Adipocyte (in vitro differentiated cells): Measurements from ENCODE around the gene BUB3.

ENCODE experiments used
- DNase-seq: peaks from one replicate; pipeline ENCODE4 v3.0.0-alpha.2; 2015; ENCODE audit warnings: low read depth
- H3K27me3 ChIP-seq: replicated peaks from 2 replicates; pipeline ENCODE4 v1.7.0; 2013; ENCODE audit warnings: mild to moderate bottlenecking, low read length, moderate library complexity; ENCODE audit not compliant: control insufficient read depth, insufficient read depth
- H3K36me3 ChIP-seq: 2 replicates; pipeline ENCODE4 v1.7.0; 2013; ENCODE audit warnings: low read length, mild to moderate bottlenecking, moderate library complexity; ENCODE audit not compliant: control insufficient read depth, insufficient read depth, severe bottlenecking
- H3K4me1 ChIP-seq: 2 replicates; pipeline ENCODE4 v1.7.0; 2013; ENCODE audit warnings: mild to moderate bottlenecking, low read length, moderate library complexity; ENCODE audit not compliant: control insufficient read depth, insufficient read depth
- H3K4me3 ChIP-seq: 2 replicates; pipeline ENCODE4 v1.7.0; 2013; ENCODE audit warnings: mild to moderate bottlenecking, low read length, moderate library complexity
- H3K9ac ChIP-seq: 2 replicates; pipeline ENCODE4 v1.7.0; 2013; ENCODE audit warnings: mild to moderate bottlenecking, low read length, moderate library complexity
- H3K9me3 ChIP-seq: 2 replicates; pipeline ENCODE4 v1.7.0; 2013; ENCODE audit warnings: mild to moderate bottlenecking, low read length, moderate library complexity; ENCODE audit not compliant: control insufficient read depth

BUB3 gene

DNA sequence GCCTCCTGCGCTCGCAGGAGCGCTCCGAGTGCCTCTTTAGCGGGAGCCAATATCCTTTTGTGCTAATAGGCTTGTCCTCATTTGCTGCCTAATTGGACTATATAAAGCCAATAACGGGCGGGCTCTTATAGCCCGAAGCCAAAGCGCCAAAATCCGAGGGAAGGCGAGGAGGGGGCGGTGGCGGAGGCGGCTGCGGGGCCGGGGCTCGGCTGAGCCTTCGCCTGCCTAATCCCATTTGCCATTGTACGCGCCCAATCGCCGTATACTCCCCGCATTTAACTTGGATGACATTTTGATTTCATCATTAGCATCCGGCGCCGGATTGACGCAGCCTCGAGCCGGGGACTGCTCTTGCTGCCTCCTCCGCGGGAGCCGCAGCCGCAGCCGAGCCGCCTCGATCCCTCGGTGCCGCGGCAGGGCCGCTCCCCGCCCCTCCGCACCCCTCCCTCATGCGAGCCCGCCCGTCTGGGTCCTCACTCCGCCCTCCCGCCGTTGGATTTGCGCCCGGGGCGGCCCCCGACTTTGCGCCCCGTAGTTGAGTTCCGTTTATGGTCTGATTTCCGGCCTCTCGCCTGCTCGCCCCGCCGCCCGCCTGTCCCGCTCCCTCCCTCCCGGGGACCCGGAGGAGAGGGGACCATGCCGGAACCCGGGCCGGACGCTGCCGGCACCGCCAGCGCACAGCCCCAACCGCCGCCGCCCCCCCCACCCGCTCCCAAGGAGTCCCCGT, 18.6 kb upstream of the BUB3 start, which contains the start of gene HMX3:
Gene HMX3 (plus strand): TSS at position 556 of the 727 bp plus-strand sequence. CDS start 81 bp downstream, at position 637.
- Histone ChIP-seq H3K4me1 (peaks cover 10% of the 10 kb centered on the region), H3K9ac (no peak within 1 kb of the TSS), H3K4me3 (peak within 1 kb of the TSS; percentile 69), H3K9me3 (no peaks in the 10 kb centered on the region), H3K36me3 (no peaks in the 10 kb centered on the region), H3K27me3 (peaks cover 73% of the 10 kb centered on the region)
- peak; percentile 54 for DNase-seq

DNA sequence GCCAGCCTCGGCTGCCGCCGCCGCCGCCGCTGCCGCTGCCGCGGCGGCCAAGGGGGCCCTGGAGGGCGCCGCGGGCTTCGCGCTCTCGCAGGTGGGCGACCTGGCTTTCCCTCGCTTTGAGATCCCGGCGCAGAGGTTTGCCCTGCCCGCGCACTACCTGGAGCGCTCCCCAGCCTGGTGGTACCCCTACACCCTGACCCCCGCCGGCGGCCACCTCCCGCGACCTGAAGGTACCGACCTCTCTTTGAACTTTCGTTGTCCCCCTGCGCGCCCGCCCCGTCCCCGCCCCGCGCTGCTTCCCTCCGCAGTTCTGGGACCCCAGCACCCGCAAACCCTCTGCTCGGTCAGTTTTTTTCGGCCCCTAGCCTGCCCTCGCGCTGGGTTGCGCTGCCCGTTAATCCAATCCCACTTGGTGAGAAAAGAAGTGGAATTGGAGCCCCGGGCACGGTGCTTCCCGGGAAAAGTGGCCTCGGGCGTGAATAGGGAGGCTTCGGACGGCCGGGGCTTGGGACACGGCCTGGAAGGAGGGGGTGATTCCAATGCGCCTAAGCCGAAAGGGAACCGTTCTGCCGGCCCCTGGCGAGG, 17.9 kb upstream of the BUB3 start:
- DNase-seq, result no peak

DNA sequence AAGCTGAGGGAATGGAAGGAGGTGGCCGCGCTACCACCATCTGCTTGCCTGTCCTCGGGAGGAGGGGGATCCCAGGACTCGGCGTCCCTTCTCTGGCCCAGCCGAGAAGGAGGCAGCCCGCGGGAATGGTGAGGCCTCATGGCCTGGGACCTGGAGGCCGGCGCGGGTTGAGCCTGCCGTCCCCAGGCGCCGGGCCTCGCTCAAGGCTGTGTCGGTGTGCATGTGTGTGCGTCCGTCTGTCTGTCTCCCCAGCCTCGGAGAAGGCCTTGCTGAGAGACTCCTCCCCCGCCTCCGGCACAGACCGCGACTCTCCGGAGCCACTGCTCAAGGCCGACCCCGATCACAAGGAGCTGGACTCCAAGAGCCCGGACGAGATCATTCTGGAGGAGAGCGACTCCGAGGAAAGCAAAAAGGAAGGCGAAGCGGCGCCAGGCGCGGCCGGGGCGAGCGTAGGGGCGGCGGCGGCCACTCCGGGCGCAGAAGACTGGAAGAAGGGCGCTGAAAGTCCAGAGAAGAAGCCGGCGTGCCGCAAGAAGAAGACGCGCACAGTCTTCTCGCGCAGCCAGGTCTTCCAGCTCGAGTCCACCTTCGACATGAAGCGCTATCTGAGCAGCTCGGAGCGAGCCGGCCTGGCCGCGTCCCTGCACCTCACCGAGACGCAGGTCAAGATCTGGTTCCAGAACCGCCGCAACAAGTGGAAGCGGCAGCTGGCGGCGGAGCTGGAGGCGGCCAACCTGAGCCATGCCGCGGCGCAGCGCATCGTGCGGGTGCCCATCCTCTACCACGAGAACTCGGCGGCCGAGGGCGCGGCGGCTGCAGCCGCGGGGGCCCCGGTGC, 17.2 kb upstream of the BUB3 start:
- no peak overlapping the region for H3K9ac ChIP-seq
- H3K27me3 ChIP-seq, result peaks cover 81% of the 10 kb centered on the region
- peak; percentile 35 for DNase-seq
- H3K4me1 ChIP-seq, result peaks cover 10% of the 10 kb centered on the region
- no peaks in the 10 kb centered on the region for H3K36me3 ChIP-seq
- peak overlapping the region; percentile 23 for H3K4me3 ChIP-seq
- no peaks in the 10 kb centered on the region for H3K9me3 ChIP-seq

More for the DNA sequence above, 17.9 kb upstream of the BUB3 start:
- no peak overlapping the region for H3K4me3 ChIP-seq
- H3K9ac ChIP-seq, result no peak overlapping the region
- H3K9me3 ChIP-seq, result no peaks in the 10 kb centered on the region
- peaks cover 10% of the 10 kb centered on the region for H3K4me1 ChIP-seq
- H3K27me3 ChIP-seq, result peaks cover 80% of the 10 kb centered on the region
- no peaks in the 10 kb centered on the region for H3K36me3 ChIP-seq

DNA sequence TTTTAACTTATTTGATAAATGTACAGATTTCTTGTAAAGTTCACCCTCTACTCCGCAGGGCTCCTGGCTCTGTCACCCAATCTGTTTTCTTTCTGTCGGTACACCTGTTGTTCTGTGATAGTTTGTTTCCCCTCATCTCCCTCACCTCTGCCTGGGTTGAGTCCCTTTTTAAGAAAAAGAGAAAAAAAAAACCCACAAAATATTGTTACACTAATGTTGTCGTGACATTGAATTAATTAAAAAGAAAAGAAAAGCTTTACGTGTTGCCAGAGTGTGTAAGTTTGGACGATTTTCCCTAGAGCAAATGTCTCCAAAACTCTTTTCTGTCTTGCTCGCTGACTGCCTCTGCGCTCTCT, 15.1 kb upstream of the BUB3 start:
- Histone ChIP-seq H3K9me3 (no peaks in the 10 kb centered on the region), H3K27me3 (peaks cover 80% of the 10 kb centered on the region), H3K4me1 (peaks cover 3% of the 10 kb centered on the region), H3K9ac (no peak overlapping the region), H3K36me3 (no peaks in the 10 kb centered on the region), H3K4me3 (no peak overlapping the region)
- DNase-seq, result no peak

DNA sequence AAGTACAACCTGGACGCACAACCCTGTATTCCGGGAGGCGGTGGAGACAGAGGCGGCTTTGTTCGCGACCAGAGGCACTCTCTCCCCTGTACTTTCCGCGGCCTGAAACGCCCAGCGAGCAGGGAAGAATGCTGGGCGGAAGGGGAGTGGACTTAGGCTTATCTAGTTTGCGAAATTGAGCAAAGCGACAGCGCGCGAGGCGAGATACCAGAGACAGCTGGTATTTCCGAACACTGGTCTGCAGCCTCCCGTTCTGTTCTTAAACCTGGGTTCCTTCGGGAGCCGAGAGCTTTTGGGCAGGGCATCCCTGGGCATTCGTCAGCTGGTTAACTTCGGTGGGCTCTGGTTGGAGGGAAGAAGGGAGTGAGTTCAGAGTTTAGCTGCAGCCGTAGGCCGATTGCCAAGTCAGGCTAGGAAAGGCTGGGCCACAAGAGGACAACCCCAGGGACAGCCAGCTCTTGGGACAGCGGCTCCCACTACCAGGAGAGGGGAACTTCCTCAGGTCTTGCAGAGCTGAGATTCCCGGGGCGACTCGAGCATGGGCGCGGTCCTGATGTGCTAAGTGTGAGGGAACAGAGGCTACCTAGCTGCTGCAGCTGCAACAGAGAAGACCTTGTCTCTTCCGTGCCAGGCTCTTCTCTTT, 14.6 kb upstream of the BUB3 start:
- no peak for DNase-seq
- Histone ChIP-seq H3K9ac (no peak overlapping the region), H3K27me3 (peaks cover 80% of the 10 kb centered on the region), H3K36me3 (no peaks in the 10 kb centered on the region), H3K4me3 (no peak overlapping the region), H3K9me3 (no peaks in the 10 kb centered on the region), H3K4me1 (peaks cover 3% of the 10 kb centered on the region)

DNA sequence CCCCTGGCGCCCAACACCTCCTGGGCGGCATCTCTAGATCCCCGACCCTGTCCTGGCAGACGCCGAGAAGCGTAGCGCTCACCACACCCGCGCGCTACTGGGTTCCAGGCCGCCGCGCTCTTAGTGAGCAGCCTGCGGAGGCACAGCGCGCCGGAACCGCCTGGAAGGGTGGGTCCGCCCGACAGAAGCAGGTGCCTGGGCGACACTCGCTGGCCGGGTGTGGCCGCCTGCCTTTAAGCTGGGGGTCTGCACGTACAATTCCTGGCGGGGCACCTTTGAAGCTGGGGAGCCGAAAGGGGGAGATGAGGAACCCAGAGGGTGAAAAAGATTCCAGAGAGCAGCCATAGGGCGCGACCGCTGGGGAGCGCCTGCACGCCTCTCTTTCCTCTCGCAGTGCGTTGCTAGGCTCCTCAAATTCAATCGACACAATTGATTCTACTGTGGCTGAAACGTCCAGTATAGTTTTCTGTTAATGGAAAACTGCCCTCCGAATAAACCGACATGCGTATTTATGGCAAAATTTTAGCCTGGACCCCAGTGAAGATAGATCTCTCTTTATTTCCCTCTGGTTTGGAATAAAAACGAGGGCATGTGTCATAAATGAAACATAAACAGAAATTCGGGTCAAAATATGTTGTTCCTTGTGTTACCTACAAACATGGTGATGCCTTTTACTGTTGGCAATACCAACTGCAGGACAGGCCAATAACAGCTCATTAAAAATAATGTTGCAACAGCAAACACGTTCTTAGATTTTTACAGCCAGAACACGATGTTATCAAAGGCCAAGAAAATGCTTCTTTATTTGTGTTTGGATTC, 13.8 kb upstream of the BUB3 start:
- Histone ChIP-seq H3K9me3 (no peaks in the 10 kb centered on the region), H3K9ac (no peak overlapping the region), H3K4me1 (peaks cover 3% of the 10 kb centered on the region), H3K36me3 (no peaks in the 10 kb centered on the region), H3K27me3 (peaks cover 81% of the 10 kb centered on the region), H3K4me3 (no peak overlapping the region)
- DNase-seq, result no peak

DNA sequence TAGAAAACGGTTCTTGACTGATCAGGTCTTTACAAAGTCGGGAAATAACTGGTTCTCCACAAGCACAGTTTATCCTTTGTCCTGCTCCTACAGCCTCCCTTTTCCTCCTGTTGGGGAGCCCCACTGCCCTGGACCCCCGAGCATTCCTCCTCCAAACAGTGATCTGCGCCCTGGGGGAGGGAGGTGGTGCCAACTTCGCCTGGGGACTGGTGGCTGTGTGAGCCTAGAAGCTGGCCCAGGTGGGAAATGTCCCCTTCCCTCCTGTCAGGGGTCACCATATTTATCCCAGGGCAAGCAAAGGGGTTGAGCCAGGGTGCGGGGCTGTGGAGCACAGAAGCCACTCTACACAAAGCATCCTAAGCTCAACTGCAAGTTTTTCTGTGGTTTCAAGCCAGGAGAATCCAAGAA, 13.2 kb upstream of the BUB3 start:
- Histone ChIP-seq H3K4me3 (no peak overlapping the region), H3K36me3 (no peaks in the 10 kb centered on the region), H3K9me3 (no peaks in the 10 kb centered on the region), H3K27me3 (peaks cover 85% of the 10 kb centered on the region), H3K9ac (no peak overlapping the region), H3K4me1 (peaks cover 3% of the 10 kb centered on the region)
- DNase-seq, result no peak

DNA sequence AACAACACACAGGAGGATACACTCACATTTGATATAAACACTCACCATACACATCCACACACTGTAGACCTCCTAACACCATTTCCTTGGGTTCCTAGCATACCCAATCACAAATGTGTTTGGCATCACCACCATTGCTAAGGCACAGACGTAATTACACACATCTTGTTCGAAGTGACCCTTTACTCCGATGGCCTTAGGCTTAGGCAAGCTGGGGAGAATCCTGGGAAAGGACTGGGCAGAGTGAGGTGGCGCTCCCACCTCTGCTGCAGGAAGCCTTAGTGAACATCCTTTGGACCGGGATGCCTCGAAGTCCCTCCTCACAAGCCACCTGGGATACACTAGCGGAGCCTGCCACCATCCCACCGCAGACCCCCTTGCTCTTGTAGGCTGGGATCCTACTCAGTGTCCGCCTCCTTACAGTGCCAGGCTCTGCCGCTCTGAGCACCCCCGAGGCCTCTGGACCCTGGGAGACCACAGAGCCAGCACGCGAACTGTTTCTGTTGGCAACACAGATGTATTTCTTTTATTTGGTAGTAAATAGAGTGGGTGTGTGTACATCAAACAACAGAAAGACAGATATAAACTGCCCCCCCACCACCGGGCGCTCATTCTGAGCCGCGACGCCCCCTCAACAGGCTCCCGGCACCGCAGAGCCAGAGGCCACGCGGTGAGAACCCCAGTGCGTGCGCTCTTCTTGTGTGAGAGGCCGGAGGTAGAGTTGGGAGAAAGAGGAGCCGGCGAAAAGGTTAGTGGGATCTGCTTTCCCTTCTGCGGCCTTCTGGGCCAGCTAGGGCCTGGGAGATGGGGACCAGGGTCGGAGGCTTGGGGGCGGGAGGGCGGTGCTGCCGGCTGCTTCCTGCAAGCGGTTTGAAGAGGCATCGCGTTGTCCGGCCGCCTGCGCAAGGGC, 12.2 kb upstream of the BUB3 start:
- DNase-seq, result no peak
- no peaks in the 10 kb centered on the region for H3K36me3 ChIP-seq
- H3K9me3 ChIP-seq, result no peaks in the 10 kb centered on the region
- no peak overlapping the region for H3K4me3 ChIP-seq
- no peaks in the 10 kb centered on the region for H3K4me1 ChIP-seq
- no peak overlapping the region for H3K9ac ChIP-seq
- peaks cover 86% of the 10 kb centered on the region for H3K27me3 ChIP-seq

DNA sequence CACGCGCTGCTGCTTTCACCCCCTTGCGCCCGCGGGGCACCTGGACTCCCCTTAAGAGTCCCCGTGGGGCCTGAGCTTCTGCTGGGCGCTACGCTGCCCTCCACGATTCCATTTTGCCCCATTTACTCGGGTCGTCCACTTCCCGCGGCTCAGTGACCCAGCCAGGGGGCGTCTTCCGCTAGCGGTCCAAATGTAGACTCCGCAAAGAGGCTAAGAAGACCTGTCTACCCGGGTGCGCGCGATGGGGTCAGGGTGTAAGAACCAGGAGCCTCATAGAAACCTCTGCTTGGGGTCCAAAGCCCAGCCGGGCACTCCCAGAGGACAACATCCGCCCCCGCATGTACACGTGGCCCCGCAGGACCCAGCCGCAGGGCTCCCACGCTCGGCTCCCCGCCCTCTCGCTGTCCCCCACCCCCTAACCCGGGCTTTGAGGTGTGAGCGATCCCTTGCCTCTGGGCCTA, 11.5 kb upstream of the BUB3 start:
- no peaks in the 10 kb centered on the region for H3K9me3 ChIP-seq

More for the DNA sequence above, 11.5 kb upstream of the BUB3 start:
- no peak overlapping the region for H3K4me3 ChIP-seq
- no peaks in the 10 kb centered on the region for H3K36me3 ChIP-seq
- no peak overlapping the region for H3K9ac ChIP-seq
- H3K4me1 ChIP-seq, result no peaks in the 10 kb centered on the region
- DNase-seq, result no peak
- H3K27me3 ChIP-seq, result peaks cover 88% of the 10 kb centered on the region
